OCI-LY3 (cell line): ENCODE data around the gene ID3.

Experiments
- EZH2phosphoT487 ChIP-seq: fragments of 200-600 bp; shearing (Covaris generic); IDR thresholded peaks from 2 replicates; pipeline ENCODE4 v1.6.1; 2018; ENCODE audit warnings: antibody characterized with exemption, mixed run types, low read depth
- TF ChIP-seq, protein P1 (sequence below): fragments of 200-600, 300-600 bp; sonication (generic); IDR thresholded peaks from 2 replicates; pipeline ENCODE4 v1.5.1; 2014; ENCODE audit warnings: antibody characterized with exemption, low read length, low read depth

- TF ChIP-seq, protein P1, sequence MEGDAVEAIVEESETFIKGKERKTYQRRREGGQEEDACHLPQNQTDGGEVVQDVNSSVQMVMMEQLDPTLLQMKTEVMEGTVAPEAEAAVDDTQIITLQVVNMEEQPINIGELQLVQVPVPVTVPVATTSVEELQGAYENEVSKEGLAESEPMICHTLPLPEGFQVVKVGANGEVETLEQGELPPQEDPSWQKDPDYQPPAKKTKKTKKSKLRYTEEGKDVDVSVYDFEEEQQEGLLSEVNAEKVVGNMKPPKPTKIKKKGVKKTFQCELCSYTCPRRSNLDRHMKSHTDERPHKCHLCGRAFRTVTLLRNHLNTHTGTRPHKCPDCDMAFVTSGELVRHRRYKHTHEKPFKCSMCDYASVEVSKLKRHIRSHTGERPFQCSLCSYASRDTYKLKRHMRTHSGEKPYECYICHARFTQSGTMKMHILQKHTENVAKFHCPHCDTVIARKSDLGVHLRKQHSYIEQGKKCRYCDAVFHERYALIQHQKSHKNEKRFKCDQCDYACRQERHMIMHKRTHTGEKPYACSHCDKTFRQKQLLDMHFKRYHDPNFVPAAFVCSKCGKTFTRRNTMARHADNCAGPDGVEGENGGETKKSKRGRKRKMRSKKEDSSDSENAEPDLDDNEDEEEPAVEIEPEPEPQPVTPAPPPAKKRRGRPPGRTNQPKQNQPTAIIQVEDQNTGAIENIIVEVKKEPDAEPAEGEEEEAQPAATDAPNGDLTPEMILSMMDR = no peak
- no peak for TF ChIP-seq EZH2phosphoT487
Measured at GRCh38 chr1:23555986-23556634, 3.2 kb downstream of the ID3 start.
